Tibial artery (tissue), 4 donors: Measurements from ENCODE around the gene STK32C.

Source experiments
- DNase-seq, 2 donors: peaks; one replicate each; pipeline ENCODE4 v3.0.0-alpha.2; 2019
- H3K27ac ChIP-seq, 2 donors: fragments of 200-600 bp; sonication (generic) in 1 of 2; 1 replicate in 1 of 2; 2 replicates in 1 of 2; pipeline ENCODE4 v1.5.1; 2018 to 2019; ENCODE audit warnings: mild to moderate bottlenecking in 1 of 2
- H3K27me3 ChIP-seq, 2 donors: fragments of 200-600 bp; sonication (generic) in 1 of 2; one replicate each; pipeline versions ENCODE4 v1.5.1 to v1.6.0; 2016 to 2019
- H3K36me3 ChIP-seq, 3 donors: fragments of 200-600 bp; sonication (generic) in 2 of 3; one replicate each; pipeline ENCODE4 v1.5.1; 2016 to 2019; ENCODE audit warnings: mild to moderate bottlenecking in 2 of 3
- H3K4me1 ChIP-seq, 4 donors: fragments of 200-600 bp; sonication (generic) in 2 of 4; 1 replicate in 3 of 4; 2 replicates in 1 of 4; pipeline ENCODE4 v1.5.1; 2016 to 2019
- H3K4me3 ChIP-seq, 2 donors: fragments of 200-600 bp; sonication (generic) in 1 of 2; 1 replicate in 1 of 2; 2 replicates in 1 of 2; pipeline ENCODE4 v1.5.1; 2018 to 2019; ENCODE audit warnings: mild to moderate bottlenecking in 2 of 2
- H3K9me3 ChIP-seq, 3 donors: fragments of 200-600 bp; sonication (generic) in 1 of 3; one replicate each; pipeline ENCODE4 v1.5.1; 2016 to 2019
- CTCF ChIP-seq, 2 experiments: fragments of 200-600 bp in 1 of 2; fragments of 450-650 bp in 1 of 2; IDR thresholded peaks; one replicate each; pipeline ENCODE4 v1.5.1; 2017 to 2019; ENCODE audit warnings: antibody characterized with exemption in 2 of 2, mild to moderate bottlenecking in 1 of 2, moderate library complexity in 1 of 2
- intact Hi-C: fragments of 100-400 bp; cut with DNase I; formaldehyde crosslinking; loops from one replicate; pipeline ENCODE4 v1.15.0; 2023; ENCODE audit warnings: low total_unique reads

STK32C gene

DNA sequence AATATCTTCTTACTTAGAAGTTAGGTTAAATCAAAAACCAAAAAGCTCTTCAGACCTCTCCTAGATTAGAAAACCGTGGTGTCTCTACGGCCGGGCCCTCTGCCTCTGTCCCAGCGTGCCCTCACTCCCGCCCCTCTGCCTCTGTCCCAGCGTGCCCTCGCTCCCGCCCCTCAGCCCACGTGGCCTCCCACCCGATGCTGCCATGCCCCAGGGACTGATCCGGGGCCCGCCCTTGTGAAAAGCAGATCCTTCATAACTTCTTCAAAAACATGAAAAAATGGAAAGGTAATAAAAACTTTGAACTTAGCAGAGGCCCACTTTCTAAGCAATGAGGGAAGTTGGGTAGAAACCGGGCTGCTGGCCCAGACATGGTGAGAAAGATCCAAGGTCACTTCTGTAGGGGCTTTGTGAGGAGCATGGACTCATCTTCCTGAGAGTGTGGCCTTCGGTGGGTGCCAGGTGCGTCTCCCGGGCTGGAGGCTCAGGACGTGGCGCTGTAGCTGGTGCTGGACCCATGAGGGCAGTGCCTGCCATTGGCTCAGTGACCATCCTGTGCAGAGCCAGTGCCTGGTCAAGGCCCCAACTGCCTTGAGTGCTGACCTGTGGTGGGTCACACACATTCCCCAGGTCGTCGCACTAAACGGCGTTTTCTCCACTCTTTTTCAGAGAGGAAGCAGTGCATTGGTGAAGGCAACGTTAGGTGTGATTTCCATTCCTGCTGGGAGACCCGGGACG, 125.9 kb downstream of the STK32C start:
- Histone ChIP-seq H3K27ac (no peak overlapping the region), H3K4me1 (peaks cover 0 to 16% (median 13%) of the 10 kb centered on the region in 4 donors), H3K27me3 (peaks cover 0 to 72% of the 10 kb centered on the region in 2 donors), H3K9me3 (no peaks in the 10 kb centered on the region), H3K36me3 (no peaks in the 10 kb centered on the region), H3K4me3 (no peak overlapping the region)
- intact Hi-C loops: no loop called here
- no peak for TF ChIP-seq CTCF (IDR thresholded peaks at IDR 0.05)
- DNase-seq: no peak

- TF ChIP-seq CTCF (IDR thresholded peaks at IDR 0.05): no peak
- H3K4me3 ChIP-seq: no peak overlapping the region
- intact Hi-C loops: no loop called here
- no peaks in the 10 kb centered on the region for H3K36me3 ChIP-seq
- no peak for DNase-seq
- H3K27ac ChIP-seq: no peak overlapping the region
- peaks cover 0 to 71% of the 10 kb centered on the region in 2 donors for H3K27me3 ChIP-seq
- peaks cover 0 to 5% (median 4%) of the 10 kb centered on the region in 4 donors for H3K4me1 ChIP-seq
- H3K9me3 ChIP-seq: no peaks in the 10 kb centered on the region
These were observed 127.0 kb downstream of the STK32C start for GRCh38 chr10:132180736-132181135.

GRCh38 chr10:132179551-132180392, 128.0 kb downstream of the STK32C start:
- intact Hi-C loops: no loop called here
- no peak overlapping the region for H3K27ac ChIP-seq
- peaks cover 0 to 67% of the 10 kb centered on the region in 2 donors for H3K27me3 ChIP-seq
- DNase-seq: peak in 1 of 2 donors; percentile 47
- H3K4me1 ChIP-seq: no peaks in the 10 kb centered on the region
- no peaks in the 10 kb centered on the region for H3K36me3 ChIP-seq
- no peak for TF ChIP-seq CTCF (IDR thresholded peaks at IDR 0.05)
- H3K9me3 ChIP-seq: no peaks in the 10 kb centered on the region
- H3K4me3 ChIP-seq: no peak overlapping the region

DNA sequence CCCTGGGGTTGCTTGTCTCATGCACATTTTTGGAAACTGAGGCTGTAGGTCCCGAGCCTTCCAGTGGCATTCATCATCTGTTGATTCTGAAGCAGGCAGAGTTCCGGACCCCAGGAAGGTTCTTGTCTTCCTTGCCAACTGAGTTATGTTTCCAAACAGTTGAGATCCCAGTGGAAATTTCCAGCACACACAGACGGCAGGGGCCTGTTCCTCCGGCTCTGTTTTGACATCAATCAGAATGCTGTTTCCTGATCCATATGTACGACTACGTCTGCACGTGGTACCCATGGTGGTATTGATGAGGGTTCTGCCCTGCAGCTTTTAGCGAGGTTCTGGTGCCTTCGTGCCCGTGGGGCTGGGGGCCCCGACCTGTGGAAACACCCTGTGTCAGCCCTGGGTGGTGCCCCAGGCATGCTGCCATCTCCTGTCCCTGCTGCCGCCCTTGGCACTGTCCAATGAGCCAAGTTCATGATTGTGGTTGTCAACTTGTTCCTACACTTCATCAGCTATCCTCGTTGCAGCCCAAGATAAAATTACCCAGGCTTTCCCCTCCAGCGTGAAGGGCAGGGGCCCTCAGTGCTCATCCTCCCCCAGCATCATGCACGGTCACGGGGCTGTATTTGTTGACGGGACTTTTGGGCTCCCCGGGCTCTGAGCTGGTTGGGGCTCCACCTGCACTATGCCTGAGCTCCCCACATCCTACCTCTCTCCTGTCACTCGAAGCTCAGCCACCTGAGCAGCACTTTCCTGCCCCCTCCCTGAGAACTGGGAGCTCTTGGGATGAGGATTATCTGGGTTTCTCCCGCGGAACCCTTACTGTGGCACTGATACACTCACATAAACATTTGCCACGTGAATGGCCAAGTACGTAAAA, 128.8 kb downstream of the STK32C start:
- H3K4me3 ChIP-seq: no peak overlapping the region
- H3K4me1 ChIP-seq: no peaks in the 10 kb centered on the region
- H3K27me3 ChIP-seq: peaks cover 0 to 60% of the 10 kb centered on the region in 2 donors
- H3K36me3 ChIP-seq: no peaks in the 10 kb centered on the region
- no peak for DNase-seq
- TF ChIP-seq CTCF (IDR thresholded peaks at IDR 0.05): no peak
- no peak overlapping the region for H3K27ac ChIP-seq
- H3K9me3 ChIP-seq: no peaks in the 10 kb centered on the region
- intact Hi-C loops: no loop called here

- no peak overlapping the region for H3K4me3 ChIP-seq
- H3K27me3 ChIP-seq: peaks cover 0 to 60% of the 10 kb centered on the region in 2 donors
- no peak overlapping the region for H3K27ac ChIP-seq
- intact Hi-C loops: no loop called here
- no peaks in the 10 kb centered on the region for H3K4me1 ChIP-seq
- H3K9me3 ChIP-seq: no peaks in the 10 kb centered on the region
- TF ChIP-seq CTCF (IDR thresholded peaks at IDR 0.05): no peak
- no peaks in the 10 kb centered on the region for H3K36me3 ChIP-seq
- no peak for DNase-seq
These were observed 129.7 kb downstream of the STK32C start for GRCh38 chr10:132178046-132178445.
